SK-N-SH (cell line): ENCODE measurements around the gene PFKP.

Experiments
- EP300 ChIP-seq, 2 experiments: IDR thresholded peaks; 2 replicates each; pipeline versions ENCODE4 v1.4.0 to v1.6.1; 2012; ENCODE audit warnings: borderline replicate concordance in 1 of 2, low read depth in 1 of 2, low read length in 1 of 2
- NRF1 ChIP-seq: IDR thresholded peaks from 2 replicates; pipeline ENCODE4 v1.6.1; 2012; ENCODE audit warnings: low read depth, mild to moderate bottlenecking, low read length
- POLR2AphosphoS5 ChIP-seq: IDR thresholded peaks from 2 replicates; pipeline ENCODE4 v1.6.1; 2012; ENCODE audit warnings: low read depth, low read length
- TF ChIP-seq, protein P1 (sequence below): IDR thresholded peaks from 2 replicates; pipeline ENCODE4 v1.4.0; 2012; ENCODE audit warnings: low read depth, borderline replicate concordance
- TF ChIP-seq, protein P2 (sequence below): fragments of 200-600 bp; sonication (generic); IDR thresholded peaks from 2 replicates; pipeline ENCODE4 v1.6.1; 2017; ENCODE audit warnings: antibody characterized with exemption, mild to moderate bottlenecking, moderate library complexity
- TF ChIP-seq, protein P3 (sequence below): IDR thresholded peaks from 2 replicates; pipeline ENCODE4; 2012

GRCh38 chr10:3110782-3111620 lies 43.7 kb downstream of the PFKP start:
- TF ChIP-seq, protein P1, sequence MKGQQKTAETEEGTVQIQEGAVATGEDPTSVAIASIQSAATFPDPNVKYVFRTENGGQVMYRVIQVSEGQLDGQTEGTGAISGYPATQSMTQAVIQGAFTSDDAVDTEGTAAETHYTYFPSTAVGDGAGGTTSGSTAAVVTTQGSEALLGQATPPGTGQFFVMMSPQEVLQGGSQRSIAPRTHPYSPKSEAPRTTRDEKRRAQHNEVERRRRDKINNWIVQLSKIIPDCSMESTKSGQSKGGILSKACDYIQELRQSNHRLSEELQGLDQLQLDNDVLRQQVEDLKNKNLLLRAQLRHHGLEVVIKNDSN, result no peak
- TF ChIP-seq NRF1 (no peak), POLR2AphosphoS5 (no peak), EP300 (IDR thresholded peaks at IDR 0.05; ENCODE audit: borderline replicate concordance in 1 of 2, low read depth in 1 of 2, low read length in 1 of 2) (no peak)
- TF ChIP-seq, protein P2, sequence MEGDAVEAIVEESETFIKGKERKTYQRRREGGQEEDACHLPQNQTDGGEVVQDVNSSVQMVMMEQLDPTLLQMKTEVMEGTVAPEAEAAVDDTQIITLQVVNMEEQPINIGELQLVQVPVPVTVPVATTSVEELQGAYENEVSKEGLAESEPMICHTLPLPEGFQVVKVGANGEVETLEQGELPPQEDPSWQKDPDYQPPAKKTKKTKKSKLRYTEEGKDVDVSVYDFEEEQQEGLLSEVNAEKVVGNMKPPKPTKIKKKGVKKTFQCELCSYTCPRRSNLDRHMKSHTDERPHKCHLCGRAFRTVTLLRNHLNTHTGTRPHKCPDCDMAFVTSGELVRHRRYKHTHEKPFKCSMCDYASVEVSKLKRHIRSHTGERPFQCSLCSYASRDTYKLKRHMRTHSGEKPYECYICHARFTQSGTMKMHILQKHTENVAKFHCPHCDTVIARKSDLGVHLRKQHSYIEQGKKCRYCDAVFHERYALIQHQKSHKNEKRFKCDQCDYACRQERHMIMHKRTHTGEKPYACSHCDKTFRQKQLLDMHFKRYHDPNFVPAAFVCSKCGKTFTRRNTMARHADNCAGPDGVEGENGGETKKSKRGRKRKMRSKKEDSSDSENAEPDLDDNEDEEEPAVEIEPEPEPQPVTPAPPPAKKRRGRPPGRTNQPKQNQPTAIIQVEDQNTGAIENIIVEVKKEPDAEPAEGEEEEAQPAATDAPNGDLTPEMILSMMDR, result no peak
- TF ChIP-seq, protein P3, sequence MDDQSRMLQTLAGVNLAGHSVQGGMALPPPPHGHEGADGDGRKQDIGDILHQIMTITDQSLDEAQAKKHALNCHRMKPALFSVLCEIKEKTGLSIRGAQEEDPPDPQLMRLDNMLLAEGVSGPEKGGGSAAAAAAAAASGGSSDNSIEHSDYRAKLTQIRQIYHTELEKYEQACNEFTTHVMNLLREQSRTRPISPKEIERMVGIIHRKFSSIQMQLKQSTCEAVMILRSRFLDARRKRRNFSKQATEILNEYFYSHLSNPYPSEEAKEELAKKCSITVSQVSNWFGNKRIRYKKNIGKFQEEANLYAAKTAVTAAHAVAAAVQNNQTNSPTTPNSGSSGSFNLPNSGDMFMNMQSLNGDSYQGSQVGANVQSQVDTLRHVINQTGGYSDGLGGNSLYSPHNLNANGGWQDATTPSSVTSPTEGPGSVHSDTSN, result no peak
